ENCODE data around the gene SUDS3. TPM values are rescaled to one million over a fixed set of nuclear protein-coding genes. Genes with fewer than 3 reads are reported as not detected.

The SUDS3 gene
- polyA plus RNA-seq, 1 of the 3 experiments (the other 2 are of a cell fraction): 15.0 TPM

DNA sequence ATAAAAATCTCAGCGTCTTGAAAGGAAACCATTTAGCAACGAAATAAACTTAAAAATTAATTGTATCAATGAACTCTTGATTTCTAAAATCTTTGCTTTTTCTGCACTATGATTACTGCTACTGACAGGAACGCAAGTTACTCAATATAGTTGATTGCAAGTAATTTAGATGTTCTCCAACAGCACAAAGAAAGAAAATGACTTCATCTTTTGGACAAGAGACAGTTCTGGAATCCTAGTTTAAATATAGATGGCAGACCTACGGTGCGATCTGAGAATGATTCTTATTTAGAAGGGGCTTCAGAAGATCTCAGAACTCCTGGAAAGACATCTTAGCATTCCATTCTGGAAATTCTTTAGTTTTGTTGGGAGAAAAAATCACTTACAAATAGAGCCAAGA, 1.4 kb upstream of the SUDS3 start:
- Histone ChIP-seq H4K20me1 (ENCODE audit: insufficient read depth) (peaks cover 12% of the 10 kb centered on the region), H2AFZ (ENCODE audit: low read depth) (no peak overlapping the region), H3K4me2 (peak overlapping the region; percentile 18; the same call in 1 of the 2 replicates), H3K79me2 (ENCODE audit: insufficient read depth) (peaks cover 64% of the 10 kb centered on the region), H3K27ac (ENCODE audit: low read depth in 2 of 2, low read length in 1 of 2) (peak overlapping the region in 1 of 2 experiments; percentile 15; a peak in 1 of 4 replicates), H3K9me3 (no peaks in the 10 kb centered on the region), H3F3A (replicated peaks; ENCODE audit: insufficient read depth) (peaks cover 8% of the 10 kb centered on the region), H3K9me2 (no peaks in the 10 kb centered on the region), H3K36me3 (replicated peaks in 1 of 2; ENCODE audit: control insufficient read depth in 1 of 2, insufficient read depth in 2 of 2, low read length in 1 of 2) (peaks cover 6 to 12% of the 10 kb centered on the region in 2 experiments), H3K27me3 (ENCODE audit: insufficient read depth) (no peaks in the 10 kb centered on the region), H3K9ac (no peak overlapping the region), H3K4me3 (ENCODE audit: low read depth in 2 of 2, low read length in 1 of 2) (no peak overlapping the region), H3K4me1 (ENCODE audit: control insufficient read depth in 1 of 2, insufficient read depth in 2 of 2, low read depth in 1 of 2, low read length in 1 of 2) (peaks cover 9 to 22% of the 10 kb centered on the region in 2 experiments; a peak in 3 of 4 replicates)
- WGBS (ENCODE audit: low lambda C conversion rate): 88% methylated on average over 5 of the region's 5 CpGs
- DNase-seq: no peak
- TF ChIP-seq TAF1 (IDR thresholded peaks at IDR 0.05; ENCODE audit: borderline replicate concordance, low read depth, low read length): no peak
- no peak for TF ChIP-seq CHD2 (IDR thresholded peaks at IDR 0.05; ENCODE audit: low read length, partially characterized antibody)
- no peak for TF ChIP-seq MEF2A (IDR thresholded peaks at IDR 0.05; ENCODE audit: borderline replicate concordance, low read depth)
- no peak for TF ChIP-seq EP300 (IDR thresholded peaks at IDR 0.05; ENCODE audit: borderline replicate concordance in 1 of 2, low read depth in 1 of 2, low read length in 1 of 2)
- TF ChIP-seq, protein P1, sequence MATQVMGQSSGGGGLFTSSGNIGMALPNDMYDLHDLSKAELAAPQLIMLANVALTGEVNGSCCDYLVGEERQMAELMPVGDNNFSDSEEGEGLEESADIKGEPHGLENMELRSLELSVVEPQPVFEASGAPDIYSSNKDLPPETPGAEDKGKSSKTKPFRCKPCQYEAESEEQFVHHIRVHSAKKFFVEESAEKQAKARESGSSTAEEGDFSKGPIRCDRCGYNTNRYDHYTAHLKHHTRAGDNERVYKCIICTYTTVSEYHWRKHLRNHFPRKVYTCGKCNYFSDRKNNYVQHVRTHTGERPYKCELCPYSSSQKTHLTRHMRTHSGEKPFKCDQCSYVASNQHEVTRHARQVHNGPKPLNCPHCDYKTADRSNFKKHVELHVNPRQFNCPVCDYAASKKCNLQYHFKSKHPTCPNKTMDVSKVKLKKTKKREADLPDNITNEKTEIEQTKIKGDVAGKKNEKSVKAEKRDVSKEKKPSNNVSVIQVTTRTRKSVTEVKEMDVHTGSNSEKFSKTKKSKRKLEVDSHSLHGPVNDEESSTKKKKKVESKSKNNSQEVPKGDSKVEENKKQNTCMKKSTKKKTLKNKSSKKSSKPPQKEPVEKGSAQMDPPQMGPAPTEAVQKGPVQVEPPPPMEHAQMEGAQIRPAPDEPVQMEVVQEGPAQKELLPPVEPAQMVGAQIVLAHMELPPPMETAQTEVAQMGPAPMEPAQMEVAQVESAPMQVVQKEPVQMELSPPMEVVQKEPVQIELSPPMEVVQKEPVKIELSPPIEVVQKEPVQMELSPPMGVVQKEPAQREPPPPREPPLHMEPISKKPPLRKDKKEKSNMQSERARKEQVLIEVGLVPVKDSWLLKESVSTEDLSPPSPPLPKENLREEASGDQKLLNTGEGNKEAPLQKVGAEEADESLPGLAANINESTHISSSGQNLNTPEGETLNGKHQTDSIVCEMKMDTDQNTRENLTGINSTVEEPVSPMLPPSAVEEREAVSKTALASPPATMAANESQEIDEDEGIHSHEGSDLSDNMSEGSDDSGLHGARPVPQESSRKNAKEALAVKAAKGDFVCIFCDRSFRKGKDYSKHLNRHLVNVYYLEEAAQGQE (IDR thresholded peaks at IDR 0.05; ENCODE audit: low read depth, low read length): no peak
- TF ChIP-seq POLR2AphosphoS5 (IDR thresholded peaks at IDR 0.05; ENCODE audit: low read depth, low read length): no peak
- TF ChIP-seq NRF1 (IDR thresholded peaks at IDR 0.05; ENCODE audit: low read depth, low read length): no peak
- TF ChIP-seq, protein P2, sequence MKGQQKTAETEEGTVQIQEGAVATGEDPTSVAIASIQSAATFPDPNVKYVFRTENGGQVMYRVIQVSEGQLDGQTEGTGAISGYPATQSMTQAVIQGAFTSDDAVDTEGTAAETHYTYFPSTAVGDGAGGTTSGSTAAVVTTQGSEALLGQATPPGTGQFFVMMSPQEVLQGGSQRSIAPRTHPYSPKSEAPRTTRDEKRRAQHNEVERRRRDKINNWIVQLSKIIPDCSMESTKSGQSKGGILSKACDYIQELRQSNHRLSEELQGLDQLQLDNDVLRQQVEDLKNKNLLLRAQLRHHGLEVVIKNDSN (IDR thresholded peaks at IDR 0.05; ENCODE audit: borderline replicate concordance, low read depth): no peak
- TF ChIP-seq, protein P3, sequence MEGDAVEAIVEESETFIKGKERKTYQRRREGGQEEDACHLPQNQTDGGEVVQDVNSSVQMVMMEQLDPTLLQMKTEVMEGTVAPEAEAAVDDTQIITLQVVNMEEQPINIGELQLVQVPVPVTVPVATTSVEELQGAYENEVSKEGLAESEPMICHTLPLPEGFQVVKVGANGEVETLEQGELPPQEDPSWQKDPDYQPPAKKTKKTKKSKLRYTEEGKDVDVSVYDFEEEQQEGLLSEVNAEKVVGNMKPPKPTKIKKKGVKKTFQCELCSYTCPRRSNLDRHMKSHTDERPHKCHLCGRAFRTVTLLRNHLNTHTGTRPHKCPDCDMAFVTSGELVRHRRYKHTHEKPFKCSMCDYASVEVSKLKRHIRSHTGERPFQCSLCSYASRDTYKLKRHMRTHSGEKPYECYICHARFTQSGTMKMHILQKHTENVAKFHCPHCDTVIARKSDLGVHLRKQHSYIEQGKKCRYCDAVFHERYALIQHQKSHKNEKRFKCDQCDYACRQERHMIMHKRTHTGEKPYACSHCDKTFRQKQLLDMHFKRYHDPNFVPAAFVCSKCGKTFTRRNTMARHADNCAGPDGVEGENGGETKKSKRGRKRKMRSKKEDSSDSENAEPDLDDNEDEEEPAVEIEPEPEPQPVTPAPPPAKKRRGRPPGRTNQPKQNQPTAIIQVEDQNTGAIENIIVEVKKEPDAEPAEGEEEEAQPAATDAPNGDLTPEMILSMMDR (IDR thresholded peaks at IDR 0.05): no peak
- no peak for TF ChIP-seq EZH2phosphoT487 (IDR thresholded peaks at IDR 0.05; ENCODE audit: borderline replicate concordance, low read depth)
- ChIA-PET POLR2A (no interaction called here), CTCF (interaction anchor here (1.1 to 7.8 kb wide), 12 partner anchors 10 to 404 kb away, joined by 3 to 267 read pairs (median 16); no protein-coding TSS in a partner anchor)
